MM.1S (cell line): ENCODE data around the gene MYH15.

ENCODE experiments used
- DNase-seq: peaks from one replicate; pipeline ENCODE4 v3.0.0-alpha.2; 2015
- H2AFZ ChIP-seq: fragments of 300-600 bp; sonication (generic); 2 replicates; pipeline ENCODE4 v1.6.0; 2016; ENCODE audit warnings: antibody characterized with exemption, low read length
- H3F3A ChIP-seq: fragments of 300-600 bp; sonication (generic); 2 replicates; pipeline ENCODE4 v1.6.1; 2016; ENCODE audit warnings: mild to moderate bottlenecking, antibody characterized with exemption, low read length, moderate library complexity, mixed read lengths; ENCODE audit not compliant: insufficient read depth
- H3K27ac ChIP-seq: fragments of 300-600 bp; sonication (generic); 2 replicates; pipeline ENCODE4 v1.5.1; 2016; ENCODE audit warnings: mild to moderate bottlenecking, low read length
- H3K27me3 ChIP-seq: fragments of 300-600 bp; sonication (generic); replicated peaks from 2 replicates; pipeline ENCODE4 v1.6.0; 2016; ENCODE audit warnings: low read length; ENCODE audit not compliant: insufficient read depth
- H3K36me3 ChIP-seq: fragments of 300-600 bp; sonication (generic); replicated peaks from 2 replicates; pipeline ENCODE4 v1.6.1; 2016; ENCODE audit warnings: mild to moderate bottlenecking, low read length, mixed read lengths; ENCODE audit not compliant: insufficient read depth
- H3K4me1 ChIP-seq: fragments of 300-600 bp; sonication (generic); 2 replicates; pipeline ENCODE4 v1.6.1; 2016; ENCODE audit warnings: low read length, mixed read lengths
- H3K4me2 ChIP-seq: fragments of 300-600 bp; sonication (generic); 2 replicates; pipeline ENCODE4 v1.6.0; 2016; ENCODE audit warnings: low read depth, low read length
- H3K4me3 ChIP-seq: fragments of 300-600 bp; sonication (generic); 2 replicates; pipeline ENCODE4 v1.5.1; 2016; ENCODE audit warnings: low read length, mixed read lengths
- H3K79me2 ChIP-seq: fragments of 300-600 bp; sonication (generic); 2 replicates; pipeline ENCODE4 v1.6.1; 2016; ENCODE audit warnings: mixed run types, low read length, mixed read lengths
- H3K9ac ChIP-seq: fragments of 300-600 bp; sonication (generic); 2 replicates; pipeline ENCODE4 v1.6.1; 2016; ENCODE audit warnings: low read length, mixed read lengths
- H3K9me2 ChIP-seq: fragments of 300-600 bp; sonication (generic); replicated peaks from 2 replicates; pipeline ENCODE4 v1.6.1; 2016; ENCODE audit warnings: mild to moderate bottlenecking, low read length, mixed read lengths; ENCODE audit not compliant: insufficient read depth
- H3K9me3 ChIP-seq: fragments of 300-600 bp; sonication (generic); replicated peaks from 2 replicates; pipeline ENCODE4 v1.6.1; 2016; ENCODE audit warnings: mild to moderate bottlenecking, low read length, mixed read lengths; ENCODE audit not compliant: insufficient read depth
- H4K20me1 ChIP-seq: fragments of 300-600 bp; sonication (generic); 2 replicates; pipeline ENCODE4 v1.6.1; 2016; ENCODE audit warnings: mild to moderate bottlenecking, low read length, moderate library complexity, mixed read lengths; ENCODE audit not compliant: insufficient read depth
- EZH2 ChIP-seq: fragments of 300-600 bp; sonication (generic); optimal IDR thresholded peaks from 2 replicates; pipeline ENCODE3; 2017; ENCODE audit warnings: low read depth, mild to moderate bottlenecking, antibody characterized with exemption, low read length, mixed read lengths
- EZH2phosphoT487 ChIP-seq: fragments of 300-600 bp; sonication (generic); IDR thresholded peaks from 2 replicates; pipeline ENCODE4 v1.6.1; 2018; ENCODE audit warnings: antibody characterized with exemption, low read length
- TF ChIP-seq, protein P1 (sequence below): fragments of 300-600 bp; sonication (generic); IDR thresholded peaks from 2 replicates; pipeline ENCODE4 v1.5.1; 2016; ENCODE audit warnings: antibody characterized with exemption, low read length, mixed read lengths

Gene MYH15

DNA sequence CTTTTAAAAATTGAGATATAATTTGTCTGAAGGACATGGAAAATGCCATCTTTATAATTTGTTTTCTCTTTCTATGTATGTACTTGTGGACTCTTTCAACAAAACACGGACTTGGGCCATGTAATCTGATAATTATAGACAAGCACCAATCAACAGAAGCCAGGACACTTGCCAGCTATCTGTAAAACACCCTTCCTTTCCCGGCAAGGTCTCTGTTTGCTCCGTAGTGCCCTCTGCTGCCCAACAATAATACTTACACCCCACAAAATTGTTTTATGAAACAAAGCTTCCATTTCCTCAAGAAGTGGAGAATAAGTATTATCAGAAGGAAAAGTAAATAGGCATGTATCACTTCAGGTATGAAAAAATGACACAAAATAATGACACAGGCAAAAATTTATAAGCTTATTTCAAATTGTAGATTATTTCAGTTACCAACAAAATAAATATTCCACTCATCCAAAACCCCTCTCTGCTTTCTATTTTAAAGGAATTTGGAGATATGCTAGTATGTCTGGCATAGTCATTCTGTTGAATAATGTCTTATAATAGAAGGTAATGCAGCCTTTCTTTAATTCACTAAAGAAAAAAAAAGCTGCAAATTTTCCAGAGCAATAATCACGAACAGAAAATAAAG, 32.8 kb downstream of the MYH15 start:
- no peak overlapping the region for H2AFZ ChIP-seq
- no peak overlapping the region for H3K27ac ChIP-seq
- no peaks in the 10 kb centered on the region for H3K9me2 ChIP-seq
- H3K4me3 ChIP-seq, result no peak overlapping the region
- H4K20me1 ChIP-seq, result no peaks in the 10 kb centered on the region
- H3K36me3 ChIP-seq, result no peaks in the 10 kb centered on the region
- no peaks in the 10 kb centered on the region for H3F3A ChIP-seq
- H3K79me2 ChIP-seq, result no peaks in the 10 kb centered on the region
- H3K4me1 ChIP-seq, result no peaks in the 10 kb centered on the region
- TF ChIP-seq, protein P1, sequence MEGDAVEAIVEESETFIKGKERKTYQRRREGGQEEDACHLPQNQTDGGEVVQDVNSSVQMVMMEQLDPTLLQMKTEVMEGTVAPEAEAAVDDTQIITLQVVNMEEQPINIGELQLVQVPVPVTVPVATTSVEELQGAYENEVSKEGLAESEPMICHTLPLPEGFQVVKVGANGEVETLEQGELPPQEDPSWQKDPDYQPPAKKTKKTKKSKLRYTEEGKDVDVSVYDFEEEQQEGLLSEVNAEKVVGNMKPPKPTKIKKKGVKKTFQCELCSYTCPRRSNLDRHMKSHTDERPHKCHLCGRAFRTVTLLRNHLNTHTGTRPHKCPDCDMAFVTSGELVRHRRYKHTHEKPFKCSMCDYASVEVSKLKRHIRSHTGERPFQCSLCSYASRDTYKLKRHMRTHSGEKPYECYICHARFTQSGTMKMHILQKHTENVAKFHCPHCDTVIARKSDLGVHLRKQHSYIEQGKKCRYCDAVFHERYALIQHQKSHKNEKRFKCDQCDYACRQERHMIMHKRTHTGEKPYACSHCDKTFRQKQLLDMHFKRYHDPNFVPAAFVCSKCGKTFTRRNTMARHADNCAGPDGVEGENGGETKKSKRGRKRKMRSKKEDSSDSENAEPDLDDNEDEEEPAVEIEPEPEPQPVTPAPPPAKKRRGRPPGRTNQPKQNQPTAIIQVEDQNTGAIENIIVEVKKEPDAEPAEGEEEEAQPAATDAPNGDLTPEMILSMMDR, result peak; percentile 80
- no peak for TF ChIP-seq EZH2
- H3K27me3 ChIP-seq, result no peaks in the 10 kb centered on the region
- H3K9me3 ChIP-seq, result no peaks in the 10 kb centered on the region
- no peak overlapping the region for H3K4me2 ChIP-seq
- H3K9ac ChIP-seq, result no peak overlapping the region
- DNase-seq, result peak; percentile 63

DNA sequence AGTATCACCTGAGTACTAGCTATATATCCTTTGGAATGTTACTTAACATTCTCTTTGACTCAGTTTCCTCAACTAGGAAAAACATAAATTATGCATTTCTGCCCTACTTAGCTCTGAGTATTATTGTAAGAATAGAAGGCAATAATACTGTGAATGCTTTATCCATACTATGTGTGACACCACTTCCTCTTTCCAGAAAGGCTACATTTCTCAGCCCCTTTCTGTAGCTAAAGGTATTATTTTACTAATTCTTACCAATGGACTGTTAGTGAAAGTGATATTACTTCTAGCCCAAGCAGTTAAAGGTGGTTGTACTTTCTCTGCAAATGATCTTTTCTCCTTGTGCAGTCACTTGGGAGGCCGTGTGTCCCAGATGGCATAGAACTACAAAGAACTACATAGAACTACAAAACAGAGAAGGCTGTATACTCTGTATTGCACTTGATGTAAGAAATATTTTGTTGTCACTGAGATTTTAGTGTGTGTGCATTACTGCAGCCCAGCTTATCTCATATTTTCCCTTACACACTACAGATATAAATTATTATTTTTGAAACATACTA, 35.1 kb downstream of the MYH15 start:
- Histone ChIP-seq H3K9ac (no peak overlapping the region), H3K36me3 (no peaks in the 10 kb centered on the region), H3F3A (no peaks in the 10 kb centered on the region), H3K4me1 (no peaks in the 10 kb centered on the region), H3K4me2 (no peak overlapping the region), H3K4me3 (no peak overlapping the region), H3K9me3 (no peaks in the 10 kb centered on the region), H3K79me2 (no peaks in the 10 kb centered on the region), H3K27me3 (no peaks in the 10 kb centered on the region), H2AFZ (no peak overlapping the region), H3K9me2 (no peaks in the 10 kb centered on the region), H3K27ac (no peak overlapping the region), H4K20me1 (no peaks in the 10 kb centered on the region)
- no peak for DNase-seq
- TF ChIP-seq, protein P1, result no peak
- TF ChIP-seq EZH2 (no peak), EZH2phosphoT487 (no peak)

DNA sequence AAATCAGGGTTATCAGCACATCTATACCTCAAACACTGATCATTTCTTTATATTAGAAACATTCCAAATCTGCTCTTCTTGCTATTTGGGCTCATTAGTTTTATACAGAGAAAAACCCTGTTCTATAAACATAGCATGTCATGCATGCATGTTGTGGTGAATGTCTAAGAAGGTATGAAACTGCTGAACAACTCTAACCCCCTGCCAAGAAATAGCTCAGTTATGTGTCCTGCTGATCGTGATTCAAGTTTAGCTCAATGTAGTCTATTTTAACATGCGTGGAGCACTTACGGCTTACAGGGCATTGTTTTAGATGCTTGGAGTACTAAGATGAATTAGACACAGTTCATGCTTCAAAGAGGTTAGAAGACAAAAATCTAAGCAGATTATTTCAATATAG, 35.8 kb downstream of the MYH15 start:
- no peaks in the 10 kb centered on the region for H3K4me1 ChIP-seq
- no peak overlapping the region for H3K27ac ChIP-seq
- TF ChIP-seq, protein P1, result no peak
- TF ChIP-seq EZH2phosphoT487 (no peak), EZH2 (no peak)

More for the DNA sequence above, 35.8 kb downstream of the MYH15 start:
- Histone ChIP-seq H3K9me3 (no peaks in the 10 kb centered on the region), H3K4me2 (no peak overlapping the region), H4K20me1 (no peaks in the 10 kb centered on the region), H3K9me2 (no peaks in the 10 kb centered on the region), H3K9ac (no peak overlapping the region), H2AFZ (no peak overlapping the region), H3K4me3 (no peak overlapping the region), H3K79me2 (no peaks in the 10 kb centered on the region), H3K27me3 (no peaks in the 10 kb centered on the region), H3F3A (no peaks in the 10 kb centered on the region), H3K36me3 (no peaks in the 10 kb centered on the region)
- no peak for DNase-seq
